Liver (tissue), 3 donors: ENCODE results near the gene SMPDL3B.

Experiments
- CTCF ChIP-seq: fragments of 150-350 bp; IDR thresholded peaks from 2 replicates; pipeline ENCODE4 v1.5.1; 2017; ENCODE audit warnings: improper control_type of control experiment, low read depth, low read length; ENCODE audit not compliant: missing input control
- FOXA2 ChIP-seq: IDR thresholded peaks from 2 replicates; pipeline ENCODE4 v1.6.1; 2016; ENCODE audit warnings: antibody characterized with exemption
- RAD21 ChIP-seq, 2 donors: IDR thresholded peaks; 2 replicates each; pipeline ENCODE4 v1.6.1; 2016; ENCODE audit warnings: antibody characterized with exemption in 2 of 2, mild to moderate bottlenecking in 2 of 2
- REST ChIP-seq: IDR thresholded peaks from 2 replicates; pipeline ENCODE4 v1.6.1; 2016; ENCODE audit warnings: antibody characterized with exemption, mild to moderate bottlenecking
- RXRA ChIP-seq, 2 donors: IDR thresholded peaks; 2 replicates each; pipeline ENCODE4 v1.6.1; 2017 to 2018; ENCODE audit warnings: antibody characterized with exemption in 2 of 2, mild to moderate bottlenecking in 1 of 2
- donor health status: healthy.
- donor health status: healthy.

- TF ChIP-seq CTCF (no peak), FOXA2 (no peak), REST (no peak), RXRA (IDR thresholded peaks at IDR 0.05) (no peak), RAD21 (IDR thresholded peaks at IDR 0.05) (no peak)
These were observed 22.4 kb upstream of the SMPDL3B start for GRCh38 chr1:27912429-27912828.
